Endothelial cell of umbilical vein (primary cell): ENCODE data around the gene TMEM150C. TPM values are rescaled to one million over a fixed set of nuclear protein-coding genes. Genes with fewer than 3 reads are reported as not detected.

Source experiments
- BruUV-seq: library from RNA; stranded (reverse); fragments of 400-500 nt; replicated peaks from 2 replicates; lab custom pipeline; 2021; lab: Mats Ljungman, UMichigan
- CTCF ChIA-PET: fragments of 300-600, 350-600 bp; sonication (Branson Sonifier 250); formaldehyde crosslinking; loops from one replicate; lab custom pipeline; 2021; ENCODE audit warnings: antibody characterized with exemption, inconsistent platforms; lab: Charles Lee
- POLR2A ChIA-PET: fragments of 300-600, 350-600 bp; sonication (Branson Sonifier 250); formaldehyde crosslinking; loops from one replicate; lab custom pipeline; 2021; ENCODE audit warnings: antibody characterized with exemption, inconsistent platforms; lab: Charles Lee
- DNase-seq: peaks from one replicate; pipeline ENCODE4 v3.0.0-alpha.2; 2011; ENCODE audit warnings: low read depth, low spot score
- FAIRE-seq: peaks from 2 replicates; lab custom pipeline; 2011; peaks lifted over from hg19 to GRCh38; lab: Jason Lieb, UNC
- H2AFZ ChIP-seq: 2 replicates; pipeline ENCODE4 v1.6.0; 2012; ENCODE audit warnings: low read depth, low read length, control low read depth, inconsistent platforms
- H3K27ac ChIP-seq: 2 replicates; pipeline ENCODE4 v1.5.1; 2011; ENCODE audit warnings: low read depth, mild to moderate bottlenecking, control low read depth, low read length, moderate library complexity; ENCODE audit not compliant: insufficient read depth
- H3K27me3 ChIP-seq, 2 experiments: 2 replicates each; pipeline versions ENCODE4 v1.6.0 to v1.6.1; 2011; ENCODE audit warnings: low read length in 2 of 2, mixed read lengths in 1 of 2; ENCODE audit not compliant: control insufficient read depth in 2 of 2, insufficient read depth in 2 of 2
- H3K36me3 ChIP-seq, 2 experiments: 2 replicates in 1 of 2; 3 replicates in 1 of 2; pipeline ENCODE4 v1.5.1; 2011; ENCODE audit warnings: low read length in 2 of 2, mild to moderate bottlenecking in 1 of 2, moderate library complexity in 1 of 2; ENCODE audit not compliant: control insufficient read depth in 2 of 2, insufficient read depth in 2 of 2; ENCODE audit errors: extremely low read depth in 1 of 2
- H3K4me1 ChIP-seq: 3 replicates; pipeline ENCODE4 v1.5.1; 2011; ENCODE audit warnings: mild to moderate bottlenecking, low read length; ENCODE audit not compliant: control insufficient read depth, insufficient read depth; ENCODE audit errors: extremely low read depth
- H3K4me2 ChIP-seq: 2 replicates; pipeline ENCODE4 v1.6.1; 2011; ENCODE audit warnings: low read length, control low read depth, mixed read lengths; ENCODE audit not compliant: insufficient read depth
- H3K4me3 ChIP-seq, 3 experiments: fragments of 200-600 bp in 1 of 3; sonication (generic), shearing (Covaris generic) in 1 of 3; replicated peaks in 1 of 3; 2 replicates each; pipeline ENCODE4 v1.5.1; 2011 to 2016; ENCODE audit warnings: control low read depth in 3 of 3, low read length in 3 of 3, mild to moderate bottlenecking in 2 of 3, inconsistent platforms in 1 of 3, low read depth in 1 of 3, moderate library complexity in 1 of 3; ENCODE audit not compliant: insufficient read depth in 1 of 3
- H3K79me2 ChIP-seq: 2 replicates; pipeline ENCODE4 v1.6.0; 2012; ENCODE audit warnings: low read length, inconsistent platforms; ENCODE audit not compliant: control insufficient read depth, insufficient read depth
- H3K9ac ChIP-seq: replicated peaks from 2 replicates; pipeline ENCODE3; 2011; ENCODE audit warnings: low read length, control low read depth; ENCODE audit not compliant: insufficient read depth; ENCODE audit errors: extremely low read depth
- H3K9me1 ChIP-seq: replicated peaks from 3 replicates; pipeline ENCODE4 v1.6.0; 2011; ENCODE audit warnings: mild to moderate bottlenecking, low read length; ENCODE audit not compliant: control insufficient read depth, insufficient read depth; ENCODE audit errors: extremely low read depth
- H3K9me3 ChIP-seq: replicated peaks from 2 replicates; pipeline ENCODE4 v1.5.1; 2012; ENCODE audit warnings: low read length, inconsistent platforms; ENCODE audit not compliant: control insufficient read depth, insufficient read depth
- H4K20me1 ChIP-seq: replicated peaks from 2 replicates; pipeline ENCODE3; 2011; ENCODE audit warnings: mild to moderate bottlenecking, low read length; ENCODE audit not compliant: control insufficient read depth, insufficient read depth; ENCODE audit errors: extremely low read depth
- CTCF ChIP-seq, 2 donors: IDR thresholded peaks; 1 replicate in 1 of 2; 2 replicates in 1 of 2; pipeline ENCODE4 v1.5.1; 2011; ENCODE audit warnings: low read length in 2 of 2, mild to moderate bottlenecking in 2 of 2, moderate library complexity in 2 of 2, control low read depth in 1 of 2, inconsistent platforms in 1 of 2, low read depth in 1 of 2; ENCODE audit not compliant: insufficient read depth in 1 of 2; ENCODE audit errors: extremely low read depth in 1 of 2
- EZH2 ChIP-seq: IDR thresholded peaks from 2 replicates; pipeline ENCODE4 v1.6.1; 2012; ENCODE audit warnings: borderline replicate concordance, low read depth, mild to moderate bottlenecking, moderate library complexity, low read length, inconsistent platforms; ENCODE audit not compliant: severe bottlenecking
- FOS ChIP-seq: IDR thresholded peaks from 2 replicates; pipeline ENCODE4 v1.6.1; 2011; ENCODE audit warnings: mild to moderate bottlenecking, low read length, moderate library complexity, borderline replicate concordance; ENCODE audit not compliant: insufficient read depth
- GATA2 ChIP-seq: IDR thresholded peaks from 2 replicates; pipeline ENCODE4 v1.7.0; 2011; ENCODE audit warnings: low read depth, mild to moderate bottlenecking, moderate library complexity, mixed read lengths, low read length; ENCODE audit not compliant: insufficient read length, insufficient read depth
- JUN ChIP-seq: IDR thresholded peaks from 2 replicates; pipeline ENCODE4 v1.6.1; 2011; ENCODE audit warnings: borderline replicate concordance, low read depth; ENCODE audit not compliant: insufficient read length, insufficient read depth
- MAX ChIP-seq: IDR thresholded peaks from 2 replicates; pipeline ENCODE4 v1.6.1; 2011; ENCODE audit not compliant: insufficient read depth, insufficient read length
- MYC ChIP-seq: IDR thresholded peaks from one replicate; pipeline ENCODE4 v1.6.1; 2011; ENCODE audit warnings: mild to moderate bottlenecking, low read depth, low read length
- POLR2A ChIP-seq: IDR thresholded peaks from 2 replicates; pipeline ENCODE4 v1.6.1; 2012; ENCODE audit warnings: low read depth, mild to moderate bottlenecking, control low read depth, low read length
- POLR2AphosphoS5 ChIP-seq: IDR thresholded peaks from 2 replicates; pipeline ENCODE4 v1.6.1; 2012; ENCODE audit warnings: low read depth, mild to moderate bottlenecking, control low read depth, low read length, moderate library complexity; ENCODE audit not compliant: insufficient read depth
- dilution Hi-C: fragments of 300-500 bp; cut with MboI; formaldehyde crosslinking; loops from one replicate; pipeline ENCODE4 v1.15.0; 2019; ENCODE audit warnings: low sequenced_read_pairs; ENCODE audit not compliant: extremely low pct_ligation_motif_present
- intact Hi-C: fragments of 100-400 bp; cut with micrococcal nuclease; formaldehyde crosslinking; loops from one replicate; pipeline ENCODE4 v1.10.0; 2022
- polyA plus RNA-seq, 4 experiments: library from polyadenylated mRNA; depleted of rRNA in 3 of 4; stranded (reverse) in 3 of 4; unstranded in 1 of 4; fragments of >200 nt; gene quantifications; 2 replicates each; pipeline versions ENCODE4 v1.2.1 to v1.2.3, GENCODE V29; 2011 to 2012; ENCODE audit warnings: missing spikeins in 1 of 4
- total RNA-seq: library from RNA; stranded (reverse); gene quantifications from 2 replicates; pipeline ENCODE4 v1.2.3, GENCODE V29; 2021

TMEM150C gene
- total and polyA plus RNA-seq, 2 donors (not counting 3 experiments of a cell fraction or from before 2014, with no cell fraction given) = 4.1 to 6.6 TPM

GRCh38 chr4:82458729-82459128, 103.1 kb downstream of the TMEM150C start:
- dilution Hi-C loops (no loop called here), intact Hi-C loops (no loop called here)
- Histone ChIP-seq H3K79me2 (no peaks in the 10 kb centered on the region), H3K4me3 (no peak overlapping the region), H3K9ac (no peak overlapping the region), H3K9me3 (no peaks in the 10 kb centered on the region), H2AFZ (no peak overlapping the region), H3K4me1 (no peaks in the 10 kb centered on the region), H3K36me3 (peaks cover 11 to 12% of the 10 kb centered on the region in 2 experiments), H3K27me3 (no peaks in the 10 kb centered on the region), H3K9me1 (no peaks in the 10 kb centered on the region), H3K27ac (no peak overlapping the region), H3K4me2 (no peak overlapping the region), H4K20me1 (no peaks in the 10 kb centered on the region)
- no peak for TF ChIP-seq EZH2
- TF ChIP-seq GATA2 = no peak
- no peak for TF ChIP-seq MYC
- TF ChIP-seq JUN = no peak
- TF ChIP-seq POLR2AphosphoS5 = no peak
- TF ChIP-seq MAX = no peak
- no peak for TF ChIP-seq FOS
- no peak for TF ChIP-seq POLR2A
- TF ChIP-seq CTCF (IDR thresholded peaks at IDR 0.05; ENCODE audit: extremely low read depth in 1 of 2, insufficient read depth in 1 of 2, low read depth in 1 of 2, low read length in 2 of 2) = no peak
- no TSS peak for BruUV-seq
- FAIRE-seq (no peak), DNase-seq (no peak)
- CTCF ChIA-PET = interaction anchor here (17.0 kb wide), 1 partner anchor 281 kb away, joined by 500 read pairs; no protein-coding TSS in a partner anchor
- POLR2A ChIA-PET = no interaction called here
